Heart right ventricle (tissue), 16 donors: Measurements from ENCODE around the gene ISCU. TPM values are rescaled to one million over a fixed set of nuclear protein-coding genes. Genes with fewer than 3 reads are reported as not detected.

ENCODE experiments used
- ATAC-seq, 8 donors: fragments of 200-7000 bp; cut with Tn5 transposase; one replicate each; pipeline ENCODE4 v1.9.1; 2020; ENCODE audit warnings: mild to moderate bottlenecking in 8 of 8, moderate library complexity in 8 of 8, moderate number of reproducible peaks in 1 of 8
- DNase-seq, 2 donors: peaks; one replicate each; pipeline ENCODE4 v3.0.0-alpha.2; 2020
- H3K27ac ChIP-seq, 10 donors: fragments of 200-600 bp; sonication (generic) in 2 of 10; one replicate each; pipeline versions ENCODE4 v1.5.0 to v1.8.0; 2020 to 2022; ENCODE audit warnings: mild to moderate bottlenecking in 3 of 10
- H3K27me3 ChIP-seq, 7 donors: fragments of 200-600 bp; one replicate each; pipeline ENCODE4 v1.8.0; 2021 to 2022; ENCODE audit warnings: mild to moderate bottlenecking in 2 of 7
- H3K36me3 ChIP-seq, 9 donors: fragments of 200-600 bp; sonication (generic) in 1 of 9; one replicate each; pipeline versions ENCODE4 v1.5.0 to v1.8.0; 2020 to 2022; ENCODE audit warnings: mild to moderate bottlenecking in 2 of 9
- H3K4me1 ChIP-seq, 9 donors: fragments of 200-600 bp; sonication (generic) in 1 of 9; one replicate each; pipeline versions ENCODE4 v1.5.0 to v1.8.0; 2020 to 2022; ENCODE audit warnings: mild to moderate bottlenecking in 4 of 9
- H3K4me3 ChIP-seq, 10 donors: fragments of 200-600 bp; sonication (generic) in 2 of 10; one replicate each; pipeline versions ENCODE4 v1.5.0 to v1.8.0; 2020 to 2022; ENCODE audit warnings: mild to moderate bottlenecking in 7 of 10, moderate library complexity in 2 of 10
- H3K9me3 ChIP-seq, 11 donors: fragments of 200-600 bp in 10 of 11; sonication (generic) in 2 of 11; one replicate each; pipeline versions ENCODE4 v1.5.0 to v1.8.0; 2013 to 2022; ENCODE audit warnings: mild to moderate bottlenecking in 2 of 11, control low read depth in 1 of 11, moderate library complexity in 1 of 11
- CTCF ChIP-seq, 9 donors: fragments of 200-600 bp; sonication (generic) in 2 of 9; IDR thresholded peaks; one replicate each; pipeline versions ENCODE4 v1.5.0 to v1.8.0; 2021 to 2022; ENCODE audit warnings: antibody characterized with exemption in 9 of 9, mild to moderate bottlenecking in 5 of 9, moderate library complexity in 1 of 9
- WGBS, 2 donors: extraction: QIAGEN DNeasy Blood & Tissue Kit; methylation state at CpG; one replicate each; pipeline ENCODE4 v1.1.7; 2013; ENCODE audit warnings: inconsistent platforms in 1 of 2; 5-methylcytosine and 5-hydroxymethylcytosine counted together
- intact Hi-C, 10 donors: fragments of 100-400 bp; cut with DNase I; formaldehyde crosslinking; loops; one replicate each; pipeline versions ENCODE4 v1.11.1 to v1.14.2; 2022
- polyA plus RNA-seq, 2 donors: library from polyadenylated mRNA; stranded (reverse); fragments of 200-250 nt; gene quantifications; one replicate each; pipeline ENCODE4 v1.2.3, GENCODE V29; 2013
- total RNA-seq, 10 donors: library from RNA; stranded (reverse); fragmentation: NEBNext Ultra II Directional in 3 of 10; extraction: Animal tissue kit (Norgen Biotek cat#: 25700) in 3 of 10; gene quantifications; one replicate each; pipeline versions ENCODE4 v1.2.1 to v1.2.4, GENCODE V29; 2021 to 2023
- donor health status: Arrhythmogenic right ventricular cardiomyopathy.
- donor health status: ischemic (EF 13 %, LVEDD 7.1; RV severe dilation, severe dysfunction).
- donor health status: healthy with polysubstance abuse.
- donor health status: DM: no; HTN: yes; CAD: no.
- donor health status: DM: no; HTN: no; CAD: no.
- donor health status: ischemic (EF 25% LVEDD 6.9; RV normal size, moderate dysfunction).
- donor health status: ischemic (EF 25% LVEDD 5.7; RV mildly dilated, moderate dysfunction).
- donor health status: healthy.
- donor health status: DM: yes; HTN: yes; CAD: no.
- donor health status: Ischemic cardiomyopathy.
- donor health status: ischemic (EF 35%, LVEDD 5.7; RV mildly dilated, moderate dysfunction).
- donor health status: nonischemic (EF 11% LVEDD 7.7; RV severe dilation, severe dysfunction).
- donor health status: DM: yes; HTN: yes; CAD: no.
- donor health status: PGD.
- donor health status: ischemic (EF 29% LVEDD 5.4; RV normal size, mild dysfunction).
- donor health status: nonischemic (EF 23%, LVEDD 6.1; RV moderate dilation, normal function).

The ISCU gene
- total and polyA plus RNA-seq, 12 donors = 164 to 630 (median 516) TPM

GRCh38 chr12:108598553-108599250, 36.3 kb downstream of the ISCU start:
- DNase-seq (no peak), ATAC-seq (no peak)
- no peaks in the 10 kb centered on the region for H3K4me1 ChIP-seq
- peaks cover 0 to 3% (median 0%) of the 10 kb centered on the region in 7 donors for H3K27me3 ChIP-seq
- TF ChIP-seq CTCF (IDR thresholded peaks at IDR 0.05) = no peak
- intact Hi-C loops = no loop called here
- WGBS, 2 donors = 88 to 92% methylated on average over 11 of the region's 11 CpGs
- H3K4me3 ChIP-seq = peak overlapping the region in 1 of 10 donors; percentile 43
- no peaks in the 10 kb centered on the region for H3K9me3 ChIP-seq
- no peaks in the 10 kb centered on the region for H3K36me3 ChIP-seq
- H3K27ac ChIP-seq = peak overlapping the region in 2 of 10 donors; percentile 41 to 57

GRCh38 chr12:108599541-108599940, 37.1 kb downstream of the ISCU start:
- Histone ChIP-seq H3K4me1 (peaks cover 0 to 3% (median 0%) of the 10 kb centered on the region in 9 donors), H3K4me3 (no peak overlapping the region), H3K36me3 (no peaks in the 10 kb centered on the region), H3K27ac (no peak overlapping the region), H3K27me3 (peaks cover 0 to 3% (median 0%) of the 10 kb centered on the region in 7 donors), H3K9me3 (no peaks in the 10 kb centered on the region)
- intact Hi-C loops = no loop called here
- 83 to 84% methylated on average over 6 of the region's 6 CpGs for WGBS, 2 donors
- ATAC-seq = no peak
- no peak for DNase-seq
- no peak for TF ChIP-seq CTCF (IDR thresholded peaks at IDR 0.05)

GRCh38 chr12:108599948-108600701, 37.7 kb downstream of the ISCU start:
- TF ChIP-seq CTCF (IDR thresholded peaks at IDR 0.05) = no peak
- no peak overlapping the region for H3K27ac ChIP-seq
- WGBS, 2 donors = 86 to 89% methylated on average over 10 of the region's 10 CpGs
- intact Hi-C loops = no loop called here
- H3K4me1 ChIP-seq = peaks cover 0 to 4% (median 0%) of the 10 kb centered on the region in 9 donors
- no peak overlapping the region for H3K4me3 ChIP-seq
- peaks cover 0 to 3% (median 0%) of the 10 kb centered on the region in 7 donors for H3K27me3 ChIP-seq
- ATAC-seq (no peak), DNase-seq (no peak)
- no peaks in the 10 kb centered on the region for H3K9me3 ChIP-seq
- H3K36me3 ChIP-seq = no peaks in the 10 kb centered on the region

GRCh38 chr12:108600702-108601007, 38.3 kb downstream of the ISCU start:
- H3K4me1 ChIP-seq = peaks cover 0 to 4% (median 0%) of the 10 kb centered on the region in 9 donors
- DNase-seq (no peak), ATAC-seq (no peak)
- 60 to 61% methylated on average over 4 of the region's 4 CpGs for WGBS, 2 donors
- H3K27me3 ChIP-seq = peaks cover 0 to 3% (median 0%) of the 10 kb centered on the region in 7 donors
- H3K9me3 ChIP-seq = no peaks in the 10 kb centered on the region
- intact Hi-C loops = no loop called here
- H3K36me3 ChIP-seq = no peaks in the 10 kb centered on the region
- no peak for TF ChIP-seq CTCF (IDR thresholded peaks at IDR 0.05)
- H3K4me3 ChIP-seq = no peak overlapping the region
- no peak overlapping the region for H3K27ac ChIP-seq
